Activated CD4-positive, alpha-beta memory T cell treated with anti-CD3 and anti-CD28 coated beads for 36 hours (primary cell): ENCODE data around the gene TACC3. TPM values are rescaled to one million over a fixed set of nuclear protein-coding genes. Genes with fewer than 3 reads are reported as not detected.
A peak's percentile ranks its signal among the peaks of the same experiment; 100 is the strongest.

Source experiments
- CTCF ChIA-PET: fragments of 350-600 bp; sonication (Branson Sonifier 250); formaldehyde crosslinking; loops from one replicate; lab custom pipeline; 2021; ENCODE audit warnings: antibody characterized with exemption, inconsistent platforms; lab: Charles Lee
- POLR2A ChIA-PET: fragments of 350-600 bp; sonication (Branson Sonifier 250); formaldehyde crosslinking; loops from one replicate; lab custom pipeline; 2021; ENCODE audit warnings: antibody characterized with exemption; lab: Charles Lee
- DNase-seq: peaks from one replicate; pipeline ENCODE4 v3.0.0-alpha.2; 2020
- H3K27ac Mint-ChIP-seq: one replicate; pipeline ENCODE4 v1.8.0; 2021; ENCODE audit warnings: mixed read lengths
- H3K27me3 Mint-ChIP-seq: one replicate; pipeline ENCODE4 v1.8.0; 2021; ENCODE audit warnings: mixed read lengths
- H3K36me3 Mint-ChIP-seq: one replicate; pipeline ENCODE4 v1.8.0; 2021; ENCODE audit warnings: mixed read lengths
- H3K4me1 Mint-ChIP-seq: one replicate; pipeline ENCODE4 v1.8.0; 2021; ENCODE audit warnings: low read depth, mixed read lengths
- H3K4me3 Mint-ChIP-seq: one replicate; pipeline ENCODE4 v1.8.0; 2021; ENCODE audit warnings: mild to moderate bottlenecking, mixed read lengths
- H3K9me3 Mint-ChIP-seq: one replicate; pipeline ENCODE4 v1.8.0; 2021; ENCODE audit warnings: mixed read lengths
- intact Hi-C: fragments of 100-400 bp; cut with micrococcal nuclease; formaldehyde crosslinking; loops from one replicate; pipeline ENCODE4 v1.15.1; 2023
- total RNA-seq, 2 experiments: library from RNA; stranded (reverse); gene quantifications; one replicate each; pipeline ENCODE4 v1.2.3, GENCODE V29; 2021

Gene TACC3
- total RNA-seq: 100 to 1,000 TPM; 194 to 201 TPM

DNA sequence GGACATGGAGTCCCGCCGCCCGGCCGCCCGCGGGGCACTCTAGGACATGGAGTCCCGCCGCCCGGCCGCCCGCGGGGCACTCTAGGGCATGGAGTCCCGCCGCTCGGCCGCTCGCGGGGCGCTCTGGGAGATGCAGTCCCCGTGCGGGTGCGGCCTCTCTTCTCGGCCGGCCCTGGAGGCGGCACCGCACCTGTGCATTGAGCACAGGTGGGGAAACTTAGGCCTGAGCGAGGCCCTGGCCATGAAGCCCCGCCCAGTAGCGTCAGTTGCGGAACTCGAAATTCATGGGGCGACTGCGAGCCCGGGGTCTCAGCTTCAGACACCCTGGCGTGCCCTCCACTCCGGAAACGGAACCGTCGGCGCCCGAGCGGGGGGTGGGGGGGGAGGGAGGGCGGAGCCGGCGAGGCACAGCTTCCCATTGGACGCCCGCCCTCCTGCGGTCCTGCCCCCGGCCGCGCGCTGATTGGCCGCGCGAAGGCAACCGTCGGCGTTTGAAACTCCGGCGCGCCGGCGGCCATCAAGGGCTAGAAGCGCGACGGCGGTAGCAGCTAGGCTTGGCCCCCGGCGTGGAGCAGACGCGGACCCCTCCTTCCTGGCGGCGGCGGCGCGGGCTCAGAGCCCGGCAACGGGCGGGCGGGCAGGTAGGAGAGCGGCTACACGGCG lies at the start of gene TACC3, which contains the start of gene TMEM129:
Gene TACC3 (plus strand): TSS at position 519 of the 663 bp plus-strand sequence. CDS start 1,901 bp downstream, outside the sequence.
Gene TMEM129 (minus strand): TSS at position 321 of the 663 bp plus-strand sequence. CDS start 486 bp downstream, outside the sequence.
- H3K4me3 Mint-ChIP-seq: peak within 1 kb of the TSS; percentile 89
- intact Hi-C loops: loop anchor here (1.0 to 5.0 kb wide), 4 partner anchors 9 to 696 kb away; partner anchors contain the start of genes CFAP99, LETM1, SLBP and UVSSA
- H3K27me3 Mint-ChIP-seq: no peaks in the 10 kb centered on the region
- H3K27ac Mint-ChIP-seq: peak within 1 kb of the TSS; percentile 99
- ChIA-PET POLR2A (interaction anchor here (0.7 to 5.0 kb wide), 7 partner anchors 9 to 789 kb away, joined by 3 to 56 read pairs (median 4); partner anchors contain the start of genes GAK, SLBP and TMEM175), CTCF (interaction anchor here (1.1 to 3.3 kb wide), 4 partner anchors 9 to 28 kb away, joined by 3 to 20 read pairs (median 12); partner anchors contain the start of gene SLBP)
- peaks cover 44% of the 10 kb centered on the region for H3K36me3 Mint-ChIP-seq
- DNase-seq: peak; percentile 97
- peaks cover 52% of the 10 kb centered on the region for H3K4me1 Mint-ChIP-seq
- no peaks in the 10 kb centered on the region for H3K9me3 Mint-ChIP-seq

DNA sequence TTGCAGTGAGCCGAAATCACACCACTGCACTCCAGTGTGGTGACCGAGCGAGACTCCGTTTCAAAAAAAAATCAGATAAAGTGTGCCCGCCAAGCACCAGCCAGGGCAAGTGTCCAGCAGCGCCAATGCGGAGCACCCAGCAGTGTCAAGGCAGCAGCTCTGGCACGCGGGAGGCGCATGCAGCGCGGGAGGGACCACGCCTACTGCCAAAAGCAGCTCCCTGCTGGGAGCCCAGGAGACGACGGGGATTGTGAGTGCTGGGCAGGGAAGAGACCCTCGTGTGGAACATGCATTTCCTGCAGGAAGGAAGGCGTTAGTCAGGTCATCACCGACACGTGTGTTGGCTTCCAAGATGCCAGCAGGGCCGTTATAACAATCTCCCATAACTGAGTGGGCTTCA lies 47.6 kb upstream of the TACC3 start:
- Mint-ChIP-seq H3K4me3 (no peak overlapping the region), H3K9me3 (no peaks in the 10 kb centered on the region), H3K4me1 (no peaks in the 10 kb centered on the region), H3K27ac (no peak overlapping the region), H3K36me3 (no peaks in the 10 kb centered on the region), H3K27me3 (no peaks in the 10 kb centered on the region)
- POLR2A ChIA-PET: no interaction called here
- CTCF ChIA-PET: no interaction called here
- DNase-seq: no peak
- intact Hi-C loops: no loop called here

DNA sequence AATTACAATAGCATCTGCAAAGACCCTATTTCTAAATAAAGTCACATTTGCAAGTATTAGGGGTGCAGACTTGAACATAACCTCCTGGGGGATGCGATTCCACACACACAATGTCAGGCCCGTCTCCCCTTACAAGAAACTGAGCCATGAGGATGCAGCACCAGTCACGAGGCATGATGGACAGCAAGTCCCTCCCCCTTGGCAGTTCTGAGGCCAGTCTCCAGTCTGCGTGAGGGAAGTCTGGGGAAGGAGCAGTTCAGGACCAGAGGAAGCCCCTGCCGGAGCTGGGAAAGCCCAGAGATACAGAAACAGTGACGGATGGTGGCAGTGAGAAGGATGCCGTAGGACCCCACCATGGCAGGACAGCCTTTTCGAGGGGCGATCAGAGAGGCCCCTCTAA lies 46.6 kb upstream of the TACC3 start:
- POLR2A ChIA-PET: no interaction called here
- intact Hi-C loops: no loop called here
- DNase-seq: no peak

DNA sequence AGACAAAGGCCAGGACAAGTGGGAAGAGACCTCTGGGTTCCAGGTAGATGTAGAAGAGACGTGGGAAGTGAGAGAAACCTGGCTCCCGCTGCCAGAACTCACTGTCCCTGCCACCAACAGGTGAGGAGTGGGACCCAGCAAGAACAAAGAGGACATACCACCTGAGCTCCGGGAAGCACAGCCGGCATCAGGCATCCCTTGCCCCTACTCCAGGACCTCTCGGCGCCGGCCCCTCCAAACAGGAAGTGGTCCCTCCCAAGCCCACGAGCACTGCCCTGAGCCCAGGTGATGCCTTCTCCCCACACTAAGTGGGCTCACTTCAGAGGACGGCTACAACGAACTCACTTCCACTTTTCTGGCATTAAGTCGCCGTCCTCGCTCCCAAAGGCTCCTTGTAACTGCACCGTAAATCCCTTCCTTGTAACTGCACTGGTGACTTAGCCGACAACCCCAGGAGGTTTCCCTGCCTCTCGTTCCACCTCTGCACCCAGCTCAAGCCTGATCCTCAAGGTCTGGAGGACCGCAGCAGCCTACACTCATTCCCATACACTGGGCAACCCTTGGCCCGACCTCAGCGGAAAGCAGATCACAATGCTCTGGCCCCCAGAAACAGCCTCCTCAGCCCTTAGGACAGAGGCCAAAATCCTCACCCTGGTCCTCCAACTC lies 46.1 kb upstream of the TACC3 start:
- no peaks in the 10 kb centered on the region for H3K9me3 Mint-ChIP-seq
- H3K27ac Mint-ChIP-seq: no peak overlapping the region
- H3K36me3 Mint-ChIP-seq: no peaks in the 10 kb centered on the region
- no peak for DNase-seq
- no peaks in the 10 kb centered on the region for H3K4me1 Mint-ChIP-seq
- H3K4me3 Mint-ChIP-seq: no peak overlapping the region
- ChIA-PET POLR2A (no interaction called here), CTCF (interaction anchor here (1.1 kb wide), 2 partner anchors 18 to 73 kb away, joined by 3 read pairs; no protein-coding TSS in a partner anchor)
- no peaks in the 10 kb centered on the region for H3K27me3 Mint-ChIP-seq
- intact Hi-C loops: no loop called here

More for the DNA sequence above, 46.6 kb upstream of the TACC3 start:
- Mint-ChIP-seq H3K4me1 (no peaks in the 10 kb centered on the region), H3K27me3 (no peaks in the 10 kb centered on the region), H3K9me3 (no peaks in the 10 kb centered on the region), H3K27ac (no peak overlapping the region), H3K36me3 (no peaks in the 10 kb centered on the region), H3K4me3 (no peak overlapping the region)
- CTCF ChIA-PET: no interaction called here

DNA sequence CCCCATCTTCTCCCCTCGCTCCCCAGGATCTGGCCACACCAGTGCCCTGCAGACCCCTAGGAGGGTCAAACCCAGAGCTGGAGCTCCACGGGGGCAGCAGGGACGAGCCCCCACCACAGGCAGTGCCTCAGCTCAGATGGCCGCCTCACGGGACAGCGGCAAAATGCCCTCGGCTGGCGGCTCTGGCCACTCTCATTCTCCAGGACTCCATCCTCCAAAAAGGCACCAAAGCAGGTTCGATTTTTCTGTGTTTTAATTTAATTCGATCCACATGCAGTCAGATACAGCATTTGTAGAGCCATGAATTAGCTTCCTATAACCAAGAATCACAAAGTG lies 45.6 kb upstream of the TACC3 start:
- Mint-ChIP-seq H3K9me3 (no peaks in the 10 kb centered on the region), H3K36me3 (no peaks in the 10 kb centered on the region), H3K4me3 (no peak overlapping the region), H3K27ac (no peak overlapping the region), H3K4me1 (no peaks in the 10 kb centered on the region), H3K27me3 (no peaks in the 10 kb centered on the region)
- CTCF ChIA-PET: interaction anchor here (1.1 kb wide), 2 partner anchors 17 to 73 kb away, joined by 3 read pairs; no protein-coding TSS in a partner anchor
- POLR2A ChIA-PET: no interaction called here
- intact Hi-C loops: no loop called here
- no peak for DNase-seq

DNA sequence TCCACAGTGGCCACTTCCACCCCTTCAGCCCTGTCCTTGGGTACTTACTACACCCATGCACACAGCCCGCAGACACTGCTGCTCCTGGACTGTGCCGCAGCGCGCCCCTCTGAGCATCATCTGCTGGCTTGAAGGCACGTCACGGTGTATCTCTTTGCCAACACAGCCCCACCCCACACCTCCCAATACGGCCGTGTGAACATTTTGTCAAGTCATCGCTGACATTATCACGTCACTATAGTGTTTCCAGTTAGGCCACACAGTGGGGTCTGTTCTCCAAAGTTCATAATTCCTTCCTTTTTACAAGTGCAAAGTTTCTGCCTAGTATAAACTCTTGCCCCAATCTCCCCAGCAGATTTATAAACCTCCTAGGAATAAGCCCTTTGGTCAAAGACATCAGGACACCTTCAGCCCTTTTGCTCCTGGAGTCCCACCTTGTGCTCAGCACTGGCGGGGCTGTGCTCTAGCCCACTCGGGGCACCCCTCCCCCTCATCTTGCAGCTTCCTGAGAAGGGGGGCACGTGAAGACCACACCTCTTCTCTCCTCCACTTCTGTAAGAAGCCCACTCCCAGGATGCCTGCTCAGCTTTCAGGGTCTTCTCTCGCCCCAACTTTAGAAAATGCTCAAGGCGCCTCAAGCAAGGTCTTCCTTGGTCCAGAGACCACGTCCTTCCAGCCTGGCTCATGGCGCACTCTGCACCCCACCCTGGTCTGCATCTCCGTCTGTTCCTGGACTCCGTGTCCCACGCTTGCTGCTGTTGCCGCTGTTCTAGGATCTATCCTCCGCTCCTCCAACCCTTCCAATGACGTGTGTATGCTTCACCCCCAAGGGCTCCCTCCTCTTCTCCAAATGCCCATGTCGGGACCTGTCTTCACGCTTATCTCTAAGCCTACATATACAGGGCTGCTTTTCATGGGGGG lies 44.5 kb upstream of the TACC3 start:
- no peak for DNase-seq
- H3K4me1 Mint-ChIP-seq: no peaks in the 10 kb centered on the region
- H3K9me3 Mint-ChIP-seq: no peaks in the 10 kb centered on the region
- no peaks in the 10 kb centered on the region for H3K36me3 Mint-ChIP-seq
- ChIA-PET POLR2A (no interaction called here), CTCF (interaction anchor here (0.6 to 1.1 kb wide), 2 partner anchors 72 to 125 kb away, joined by 3 read pairs; no protein-coding TSS in a partner anchor)
- no peak overlapping the region for H3K4me3 Mint-ChIP-seq
- H3K27ac Mint-ChIP-seq: no peak overlapping the region
- no peaks in the 10 kb centered on the region for H3K27me3 Mint-ChIP-seq
- intact Hi-C loops: no loop called here

DNA sequence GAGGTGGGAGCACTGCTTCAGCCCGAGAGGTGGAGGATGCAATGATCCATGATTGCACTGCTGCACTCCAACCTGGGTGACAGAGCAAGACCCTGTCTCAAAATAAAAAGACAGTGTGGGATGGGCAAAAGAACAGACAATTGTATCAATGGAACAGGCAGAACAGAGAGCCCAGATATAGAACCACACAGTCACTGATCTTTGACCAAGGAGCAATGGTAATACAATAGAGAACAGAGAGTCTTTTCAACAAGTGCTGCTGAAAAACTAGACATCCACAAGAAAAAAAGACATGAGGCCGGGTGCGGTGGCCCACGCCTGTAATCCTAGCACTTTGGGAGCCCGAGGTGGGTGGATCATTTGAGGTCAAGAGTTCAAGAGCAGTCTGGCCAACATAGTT lies 43.1 kb upstream of the TACC3 start:
- CTCF ChIA-PET: no interaction called here
- intact Hi-C loops: no loop called here
- no peaks in the 10 kb centered on the region for H3K36me3 Mint-ChIP-seq
- POLR2A ChIA-PET: no interaction called here
- H3K27ac Mint-ChIP-seq: no peak overlapping the region
- H3K9me3 Mint-ChIP-seq: no peaks in the 10 kb centered on the region
- H3K27me3 Mint-ChIP-seq: no peaks in the 10 kb centered on the region
- no peak overlapping the region for H3K4me3 Mint-ChIP-seq
- DNase-seq: no peak
- peaks cover 6% of the 10 kb centered on the region for H3K4me1 Mint-ChIP-seq

DNA sequence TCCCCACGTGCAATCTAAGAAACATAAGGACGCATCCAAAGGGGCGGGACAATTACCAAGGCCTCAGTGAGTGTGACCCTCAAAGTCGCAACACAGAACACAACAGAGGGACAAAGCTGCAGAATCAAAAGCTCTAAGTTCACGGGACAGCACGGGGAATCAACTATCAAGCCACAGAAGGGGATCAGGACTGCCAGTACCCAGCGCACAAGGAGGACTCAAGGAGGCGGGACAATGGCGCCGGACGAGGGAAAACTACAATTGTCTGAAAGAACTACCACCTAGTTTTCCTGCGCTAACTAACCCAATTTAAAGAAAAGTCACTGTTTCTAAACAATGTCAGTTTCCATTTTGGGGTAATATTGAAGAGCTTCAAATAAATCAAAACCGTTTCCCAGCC lies 38.5 kb upstream of the TACC3 start:
- POLR2A ChIA-PET: no interaction called here
- Mint-ChIP-seq H3K4me1 (peaks cover 9% of the 10 kb centered on the region), H3K9me3 (no peaks in the 10 kb centered on the region), H3K27ac (no peak overlapping the region), H3K27me3 (no peaks in the 10 kb centered on the region), H3K36me3 (no peaks in the 10 kb centered on the region), H3K4me3 (peak overlapping the region; percentile 76)
- intact Hi-C loops: loop anchor here (5.0 to 10.0 kb wide), 2 partner anchors 172 to 896 kb away; partner anchors contain the start of gene LETM1
- DNase-seq: no peak
- CTCF ChIA-PET: interaction anchor here (1.4 to 2.2 kb wide), 2 partner anchors 11 to 128 kb away, joined by 4 to 18 read pairs; no protein-coding TSS in a partner anchor

DNA sequence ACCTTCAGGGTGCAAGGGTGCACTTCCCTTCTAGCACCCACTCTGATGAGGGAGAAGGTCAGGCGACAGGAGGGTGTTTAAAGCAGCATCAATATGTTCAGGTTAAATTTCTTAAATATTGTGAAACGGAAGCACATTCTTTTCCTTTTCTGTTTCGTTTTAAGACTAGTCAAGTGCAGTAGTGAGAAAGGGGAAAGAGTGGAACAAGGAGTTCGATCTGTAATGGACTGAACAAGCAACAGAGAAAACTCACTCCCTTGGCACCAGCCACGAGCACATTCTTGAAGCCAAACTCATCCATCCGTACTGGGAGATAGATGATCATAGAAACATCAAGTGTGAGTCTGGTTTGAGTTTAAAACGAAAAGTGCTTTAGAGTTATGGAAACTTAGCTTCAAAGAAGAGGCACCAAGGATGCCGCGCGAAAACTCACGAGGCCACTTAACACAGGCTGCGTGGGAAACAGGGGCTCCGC lies 38.0 kb upstream of the TACC3 start:
- no peak overlapping the region for H3K27ac Mint-ChIP-seq

DNA sequence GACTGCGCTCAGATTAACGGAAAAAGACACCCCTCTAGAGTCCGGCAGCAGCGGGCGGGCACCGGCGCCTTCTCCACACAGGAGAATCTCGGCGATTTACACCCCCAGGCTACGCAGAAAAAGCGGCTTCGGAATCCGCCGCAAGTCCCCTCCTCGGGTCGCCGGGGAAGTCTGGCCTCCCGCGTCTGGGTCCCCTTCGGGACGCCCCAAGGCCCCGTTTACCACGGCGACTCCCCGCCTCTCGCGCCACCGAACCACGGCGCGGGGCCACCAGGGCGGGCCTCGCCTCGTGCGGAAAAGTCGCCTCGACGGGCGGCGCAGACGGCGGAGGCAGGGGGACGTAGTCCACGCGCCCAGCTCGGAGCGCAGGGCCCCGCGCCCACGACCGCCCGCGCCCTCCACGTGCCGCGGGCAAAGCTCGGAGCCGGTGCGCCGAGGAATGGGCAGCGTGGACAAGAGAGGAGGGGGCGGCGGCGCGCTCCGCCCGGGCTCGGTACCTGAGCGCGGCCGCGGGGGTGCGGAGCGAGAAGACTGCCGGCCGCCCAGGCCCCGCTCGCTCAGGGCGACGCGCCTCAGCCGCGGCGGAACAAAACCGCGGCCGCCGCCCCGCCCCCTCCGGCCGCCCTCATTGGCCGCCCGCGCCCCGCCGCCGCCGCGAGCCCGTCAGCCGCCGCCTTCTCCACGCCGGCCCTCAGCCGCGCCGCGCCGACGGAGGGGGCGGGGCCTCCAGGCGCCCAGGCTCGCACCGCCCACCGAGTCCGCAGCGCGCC lies 37.4 kb upstream of the TACC3 start, which contains the start of gene FAM53A:
Gene FAM53A (minus strand): TSS at position 578 of the 770 bp plus-strand sequence. CDS start 15,572 bp downstream, outside the sequence.
- Mint-ChIP-seq H3K27me3 (no peaks in the 10 kb centered on the region), H3K36me3 (no peaks in the 10 kb centered on the region), H3K4me1 (peaks cover 9% of the 10 kb centered on the region), H3K4me3 (peak within 1 kb of the TSS; percentile 76), H3K27ac (no peak within 1 kb of the TSS), H3K9me3 (no peaks in the 10 kb centered on the region)
- CTCF ChIA-PET: interaction anchor here (1.4 to 2.2 kb wide), 2 partner anchors 10 to 126 kb away, joined by 4 to 18 read pairs; no protein-coding TSS in a partner anchor
- POLR2A ChIA-PET: interaction anchor here (0.7 kb wide), 1 partner anchor 172 kb away, joined by 3 read pairs; the partner anchor contains the start of gene LETM1
- peak; percentile 26 for DNase-seq
- intact Hi-C loops: loop anchor here (1.0 to 10.0 kb wide), 3 partner anchors 104 to 897 kb away; partner anchors contain the start of gene LETM1

More for the DNA sequence above, 38.0 kb upstream of the TACC3 start:
- ChIA-PET POLR2A (interaction anchor here (0.7 kb wide), 1 partner anchor 173 kb away, joined by 3 read pairs; the partner anchor contains the start of gene LETM1), CTCF (interaction anchor here (1.4 to 2.2 kb wide), 2 partner anchors 10 to 127 kb away, joined by 4 to 18 read pairs; no protein-coding TSS in a partner anchor)
- peak overlapping the region; percentile 76 for H3K4me3 Mint-ChIP-seq
- H3K27me3 Mint-ChIP-seq: no peaks in the 10 kb centered on the region
- no peaks in the 10 kb centered on the region for H3K9me3 Mint-ChIP-seq
- DNase-seq: no peak
- H3K36me3 Mint-ChIP-seq: no peaks in the 10 kb centered on the region
- intact Hi-C loops: loop anchor here (5.0 to 10.0 kb wide), 2 partner anchors 172 to 896 kb away; partner anchors contain the start of gene LETM1
- peaks cover 9% of the 10 kb centered on the region for H3K4me1 Mint-ChIP-seq
